Vagina (tissue), 2 donors: ENCODE data around the gene GPC2.
"Not testable (repeated sequence)": the region's sequence is repeated elsewhere in the genome, so short reads cannot be mapped to it uniquely, and the experiment has no call there.

Experiments
- CTCF ChIP-seq, 3 experiments: fragments of 450-650 bp in 2 of 3; fragments of 200-600 bp in 1 of 3; sonication (generic) in 1 of 3; IDR thresholded peaks; one replicate each; pipeline ENCODE4 v1.5.1; 2017 to 2019; ENCODE audit warnings: antibody characterized with exemption in 3 of 3, mild to moderate bottlenecking in 2 of 3, moderate library complexity in 2 of 3
- POLR2A ChIP-seq, 2 donors: fragments of 450-650 bp; IDR thresholded peaks; one replicate each; pipeline ENCODE4 v1.6.1; 2017; ENCODE audit warnings: antibody characterized with exemption in 2 of 2, mild to moderate bottlenecking in 2 of 2, moderate library complexity in 2 of 2

GRCh38 chr7:100224891-100225290 lies 47.7 kb upstream of the GPC2 start:
- not testable (repeated sequence) for TF ChIP-seq CTCF, POLR2A (IDR thresholded peaks at IDR 0.05)
